Mesenchymal stem cell (in vitro differentiated cells and primary cell): ENCODE measurements around the gene EZH2.
A peak's percentile ranks its signal among the peaks of the same experiment; 100 is the strongest.

Experiments
- DNase-seq: peaks from one replicate; pipeline ENCODE4 v3.0.0-alpha.2; 2013
- H2AFZ ChIP-seq: one replicate; pipeline ENCODE4 v1.6.1; 2013; ENCODE audit warnings: low read depth, mild to moderate bottlenecking, control low read depth, inconsistent platforms, low read length, moderate library complexity
- H2AK5ac ChIP-seq: 2 replicates; pipeline ENCODE4 v1.6.1; 2013; ENCODE audit warnings: low read length, moderate library complexity, mild to moderate bottlenecking, inconsistent platforms; ENCODE audit not compliant: severe bottlenecking
- H2BK120ac ChIP-seq: one replicate; pipeline ENCODE4 v1.6.1; 2013; ENCODE audit warnings: low read depth, mild to moderate bottlenecking, inconsistent platforms, low read length, moderate library complexity
- H2BK12ac ChIP-seq, 2 experiments: one replicate each; pipeline ENCODE4 v1.6.1; 2013; ENCODE audit warnings: inconsistent platforms in 2 of 2, low read length in 2 of 2, mild to moderate bottlenecking in 2 of 2, moderate library complexity in 2 of 2, control low read depth in 1 of 2
- H2BK15ac ChIP-seq: one replicate; pipeline ENCODE4 v1.6.1; 2013; ENCODE audit warnings: mild to moderate bottlenecking, low read depth, inconsistent platforms; ENCODE audit not compliant: poor library complexity, severe bottlenecking
- H2BK5ac ChIP-seq: 2 replicates; pipeline ENCODE4 v1.6.1; 2013; ENCODE audit warnings: low read depth, mild to moderate bottlenecking, low read length, control low read depth, inconsistent platforms; ENCODE audit not compliant: poor library complexity, severe bottlenecking
- H3K14ac ChIP-seq, 2 experiments: one replicate each; pipeline ENCODE4 v1.6.1; 2013; ENCODE audit warnings: inconsistent platforms in 2 of 2, low read length in 2 of 2, control low read depth in 1 of 2, mild to moderate bottlenecking in 1 of 2, moderate library complexity in 1 of 2
- H3K18ac ChIP-seq, 2 experiments: one replicate each; pipeline ENCODE4 v1.6.1; 2013; ENCODE audit warnings: inconsistent platforms in 2 of 2, low read length in 2 of 2, control low read depth in 1 of 2, low read depth in 1 of 2, mild to moderate bottlenecking in 1 of 2
- H3K23ac ChIP-seq, 2 experiments: one replicate each; pipeline ENCODE4 v1.6.1; 2013; ENCODE audit warnings: inconsistent platforms in 2 of 2, low read length in 2 of 2, mild to moderate bottlenecking in 2 of 2, moderate library complexity in 2 of 2, control low read depth in 1 of 2
- H3K27ac ChIP-seq: 2 replicates; pipeline ENCODE4 v1.5.1; 2013; ENCODE audit warnings: mild to moderate bottlenecking, moderate library complexity, low read length, control low read depth, inconsistent platforms; ENCODE audit not compliant: poor library complexity, severe bottlenecking
- H3K27me3 ChIP-seq, 2 experiments: 2 replicates each; pipeline versions ENCODE4 v1.6.1 to v1.7.0; 2013; ENCODE audit warnings: low read length in 2 of 2, mild to moderate bottlenecking in 2 of 2, moderate library complexity in 2 of 2, control low read depth in 1 of 2, inconsistent platforms in 1 of 2; ENCODE audit not compliant: control insufficient read depth in 1 of 2, insufficient read depth in 1 of 2
- H3K36me3 ChIP-seq, 2 experiments: 2 replicates each; pipeline versions ENCODE4 v1.6.1 to v1.7.0; 2013; ENCODE audit warnings: low read length in 2 of 2, control low read depth in 1 of 2, inconsistent platforms in 1 of 2, low read depth in 1 of 2, mild to moderate bottlenecking in 1 of 2; ENCODE audit not compliant: insufficient read depth in 2 of 2, control insufficient read depth in 1 of 2
- H3K4ac ChIP-seq, 2 experiments: one replicate each; pipeline ENCODE4 v1.6.1; 2013; ENCODE audit warnings: inconsistent platforms in 2 of 2, low read length in 2 of 2, mild to moderate bottlenecking in 2 of 2, moderate library complexity in 2 of 2, control low read depth in 1 of 2, low read depth in 1 of 2
- H3K4me1 ChIP-seq: 2 replicates; pipeline ENCODE4 v1.6.1; 2013; ENCODE audit warnings: low read depth, low read length, control low read depth; ENCODE audit not compliant: control insufficient read depth, insufficient read depth
- H3K4me2 ChIP-seq: 2 replicates; pipeline ENCODE4 v1.6.1; 2013; ENCODE audit warnings: low read length, mild to moderate bottlenecking, inconsistent platforms; ENCODE audit not compliant: poor library complexity, severe bottlenecking
- H3K4me3 ChIP-seq, 2 experiments: 2 replicates each; pipeline versions ENCODE4 v1.5.1 to v1.7.0; 2013; ENCODE audit warnings: low read length in 2 of 2, mild to moderate bottlenecking in 2 of 2, control low read depth in 1 of 2, low read depth in 1 of 2; ENCODE audit not compliant: insufficient read depth in 1 of 2
- H3K79me1 ChIP-seq: replicated peaks from 2 replicates; pipeline ENCODE4 v1.6.1; 2013; ENCODE audit warnings: mild to moderate bottlenecking, control low read depth, low read length, inconsistent platforms; ENCODE audit not compliant: poor library complexity, severe bottlenecking
- H3K9ac ChIP-seq: 2 replicates; pipeline ENCODE4 v1.7.0; 2013; ENCODE audit warnings: mild to moderate bottlenecking, low read length, moderate library complexity
- H3K9me3 ChIP-seq: 2 replicates; pipeline ENCODE4 v1.7.0; 2013; ENCODE audit warnings: mild to moderate bottlenecking, low read length; ENCODE audit not compliant: control insufficient read depth
- H4K8ac ChIP-seq: one replicate; pipeline ENCODE4 v1.6.1; 2013; ENCODE audit warnings: inconsistent platforms, mild to moderate bottlenecking, low read length, moderate library complexity
- H4K91ac ChIP-seq: one replicate; pipeline ENCODE4 v1.6.1; 2013; ENCODE audit warnings: mild to moderate bottlenecking, low read length, inconsistent platforms
- WGBS: methylation state at CpG from one replicate; pipeline ENCODE4 v1.1.7; 2013; ENCODE audit warnings: mixed read lengths; 5-methylcytosine and 5-hydroxymethylcytosine counted together

The EZH2 gene

GRCh38 chr7:148803094-148803493, 81.0 kb downstream of the EZH2 start:
- no peak overlapping the region for H4K91ac ChIP-seq
- no peak overlapping the region for H2AK5ac ChIP-seq
- no peak overlapping the region for H3K4ac ChIP-seq
- no peak overlapping the region for H3K4me3 ChIP-seq
- H3K18ac ChIP-seq, result no peak overlapping the region
- no peak overlapping the region for H2BK5ac ChIP-seq
- H2AFZ ChIP-seq, result no peak overlapping the region
- H2BK120ac ChIP-seq, result no peak overlapping the region
- no peak for DNase-seq
- no peak overlapping the region for H3K14ac ChIP-seq
- no peak overlapping the region for H4K8ac ChIP-seq
- peaks cover 10% of the 10 kb centered on the region for H3K79me1 ChIP-seq
- H3K4me1 ChIP-seq, result no peaks in the 10 kb centered on the region
- no peak overlapping the region for H2BK12ac ChIP-seq
- H3K4me2 ChIP-seq, result no peak overlapping the region
- H3K9me3 ChIP-seq, result no peaks in the 10 kb centered on the region
- WGBS, result 94% methylated on average over 5 of the region's 5 CpGs
- H3K9ac ChIP-seq, result no peak overlapping the region
- H3K23ac ChIP-seq, result no peak overlapping the region
- no peak overlapping the region for H3K27ac ChIP-seq
- H3K27me3 ChIP-seq, result no peaks in the 10 kb centered on the region
- peaks cover 48 to 76% of the 10 kb centered on the region in 2 experiments for H3K36me3 ChIP-seq
- no peak overlapping the region for H2BK15ac ChIP-seq

DNA sequence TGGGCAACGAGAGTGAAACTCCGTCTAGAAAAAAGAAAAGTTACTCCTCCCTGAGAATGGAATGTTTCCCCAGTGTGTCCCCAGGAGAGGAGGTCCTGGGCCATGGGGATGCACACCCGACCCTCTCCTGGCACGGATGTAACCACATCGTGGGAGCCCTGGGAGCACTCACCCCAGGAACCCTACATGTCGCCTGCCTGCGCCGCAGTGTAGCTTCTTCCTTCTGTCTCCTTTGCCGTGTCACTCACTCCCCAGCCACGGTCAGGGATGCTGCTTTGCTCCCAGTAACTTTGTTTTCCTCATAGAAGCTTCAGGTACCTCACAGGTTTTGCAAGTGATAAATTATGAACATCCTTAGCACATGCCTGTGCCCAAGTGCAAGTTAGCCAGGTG, 82.0 kb downstream of the EZH2 start:
- no peaks in the 10 kb centered on the region for H3K9me3 ChIP-seq
- H2AFZ ChIP-seq, result no peak overlapping the region
- H3K23ac ChIP-seq, result no peak overlapping the region
- H3K4me2 ChIP-seq, result no peak overlapping the region
- peaks cover 44 to 77% of the 10 kb centered on the region in 2 experiments for H3K36me3 ChIP-seq
- no peak overlapping the region for H3K14ac ChIP-seq
- no peak overlapping the region for H3K27ac ChIP-seq
- H2BK15ac ChIP-seq, result no peak overlapping the region
- H2AK5ac ChIP-seq, result no peak overlapping the region
- H4K91ac ChIP-seq, result peak overlapping the region; percentile 41
- H3K4me3 ChIP-seq, result no peak overlapping the region
- H4K8ac ChIP-seq, result no peak overlapping the region
- H3K18ac ChIP-seq, result no peak overlapping the region
- H3K79me1 ChIP-seq, result peaks cover 7% of the 10 kb centered on the region
- H3K9ac ChIP-seq, result no peak overlapping the region
- H3K4me1 ChIP-seq, result no peaks in the 10 kb centered on the region
- H2BK120ac ChIP-seq, result no peak overlapping the region
- H3K4ac ChIP-seq, result no peak overlapping the region
- WGBS, result 93% methylated on average over 10 of the region's 10 CpGs
- no peak overlapping the region for H2BK5ac ChIP-seq
- no peaks in the 10 kb centered on the region for H3K27me3 ChIP-seq
- DNase-seq, result no peak
- H2BK12ac ChIP-seq, result no peak overlapping the region

GRCh38 chr7:148800677-148801076, 83.4 kb downstream of the EZH2 start:
- Histone ChIP-seq H3K27ac (no peak overlapping the region), H2AK5ac (no peak overlapping the region), H3K36me3 (peaks cover 42 to 77% of the 10 kb centered on the region in 2 experiments), H3K9me3 (no peaks in the 10 kb centered on the region), H3K23ac (no peak overlapping the region), H3K4me3 (no peak overlapping the region), H2BK5ac (no peak overlapping the region), H3K4ac (no peak overlapping the region), H3K4me2 (no peak overlapping the region), H3K4me1 (no peaks in the 10 kb centered on the region), H4K8ac (no peak overlapping the region), H3K18ac (no peak overlapping the region), H3K27me3 (no peaks in the 10 kb centered on the region), H2BK15ac (no peak overlapping the region), H2AFZ (no peak overlapping the region), H2BK12ac (no peak overlapping the region), H3K14ac (no peak overlapping the region), H2BK120ac (no peak overlapping the region), H3K9ac (no peak overlapping the region), H4K91ac (no peak overlapping the region), H3K79me1 (peaks cover 13% of the 10 kb centered on the region)
- no peak for DNase-seq
- 96% methylated on average over 12 of the region's 13 CpGs for WGBS

DNA sequence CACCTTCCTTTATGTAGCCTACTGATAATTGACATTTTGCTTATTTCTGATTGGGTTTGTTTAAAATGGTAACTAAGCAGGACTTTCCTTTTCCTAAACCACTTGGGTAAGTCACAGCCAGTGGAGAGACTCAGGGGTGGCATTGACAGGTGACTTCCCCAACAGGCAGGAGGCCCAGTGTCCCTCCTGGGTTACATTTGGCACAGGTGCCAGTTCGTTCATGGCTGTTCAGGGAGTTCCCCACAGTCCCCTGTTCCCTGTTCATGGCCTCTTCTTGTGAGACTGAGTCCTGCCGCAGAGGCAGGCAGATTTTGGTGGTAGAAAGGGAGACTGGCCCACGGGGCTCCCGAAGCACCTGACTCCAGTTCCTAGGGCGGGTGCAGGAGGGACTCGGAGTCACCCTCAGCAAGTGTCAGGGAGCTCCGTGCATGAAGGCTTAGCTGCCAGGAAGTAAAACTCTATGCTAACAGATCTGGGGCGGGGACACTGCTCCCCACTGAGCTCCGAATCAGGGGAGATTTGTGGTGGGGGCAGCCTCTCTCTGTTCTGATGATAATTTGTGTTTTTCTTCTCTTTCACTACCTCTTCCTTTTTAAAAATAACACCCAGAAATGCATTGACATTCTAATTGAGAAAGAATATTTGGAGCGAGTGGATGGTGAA, 84.1 kb downstream of the EZH2 start:
- Histone ChIP-seq H3K36me3 (peaks cover 46 to 77% of the 10 kb centered on the region in 2 experiments), H3K4ac (no peak overlapping the region), H3K79me1 (peaks cover 15% of the 10 kb centered on the region), H2AK5ac (no peak overlapping the region), H3K4me2 (no peak overlapping the region), H3K4me3 (no peak overlapping the region), H2BK15ac (no peak overlapping the region), H3K23ac (no peak overlapping the region), H2BK120ac (no peak overlapping the region), H3K9ac (no peak overlapping the region), H3K14ac (no peak overlapping the region), H3K18ac (no peak overlapping the region), H2AFZ (no peak overlapping the region), H2BK12ac (no peak overlapping the region), H3K27me3 (no peaks in the 10 kb centered on the region), H3K4me1 (no peaks in the 10 kb centered on the region), H3K27ac (no peak overlapping the region), H4K91ac (no peak overlapping the region), H2BK5ac (no peak overlapping the region), H3K9me3 (no peaks in the 10 kb centered on the region), H4K8ac (no peak overlapping the region)
- no peak for DNase-seq
- WGBS, result 89% methylated on average over 8 of the region's 10 CpGs
